Measurements from ENCODE around the gene KAZN. TPM values are rescaled to one million over a fixed set of nuclear protein-coding genes. Genes with fewer than 3 reads are reported as not detected.

KAZN gene
- polyA plus RNA-seq, 1 donor from 2014 or later, result 20.6 TPM

- H3K9ac ChIP-seq (ENCODE audit: low read length), result no peak overlapping the region
- H3K27me3 ChIP-seq (ENCODE audit: insufficient read depth, low read depth, low read length), result no peaks in the 10 kb centered on the region
- H3K4me2 ChIP-seq (ENCODE audit: low read length), result no peak overlapping the region
- H4K20me1 ChIP-seq (ENCODE audit: insufficient read depth), result no peaks in the 10 kb centered on the region
- H3K9me3 ChIP-seq (ENCODE audit: low read length), result no peaks in the 10 kb centered on the region
- peaks cover 6% of the 10 kb centered on the region for H3K36me3 ChIP-seq (ENCODE audit: insufficient read depth, low read length)
- no peaks in the 10 kb centered on the region for H3K79me2 ChIP-seq (replicated peaks; ENCODE audit: insufficient read depth, low read length)
- TF ChIP-seq TAF1 (IDR thresholded peaks at IDR 0.05; ENCODE audit: low read depth) (no peak), EP300 (conservative IDR thresholded peaks at IDR 0.05; ENCODE audit: poor library complexity, severe bottlenecking) (no peak), CTCF (IDR thresholded peaks at IDR 0.05; ENCODE audit: poor library complexity, severe bottlenecking) (no peak)
- H3K27ac ChIP-seq (ENCODE audit: low read length), result no peak overlapping the region
- no peaks in the 10 kb centered on the region for H3K9me2 ChIP-seq (ENCODE audit: insufficient read depth, low read length)
- no peaks in the 10 kb centered on the region for H3F3A ChIP-seq (ENCODE audit: insufficient read depth, low read length, poor library complexity, severe bottlenecking)
- H3K4me3 ChIP-seq (ENCODE audit: low read length), result no peak overlapping the region
- no peak overlapping the region for H2AFZ ChIP-seq (ENCODE audit: low read depth, low read length)
These were observed 465.9 kb downstream of the KAZN start for GRCh38 chr1:15064217-15064929.

- no peaks in the 10 kb centered on the region for H3K79me2 ChIP-seq (replicated peaks; ENCODE audit: insufficient read depth, low read length)
- no peak overlapping the region for H3K27ac ChIP-seq (ENCODE audit: low read length)
- no peaks in the 10 kb centered on the region for H3K9me2 ChIP-seq (ENCODE audit: insufficient read depth, low read length)
- no peaks in the 10 kb centered on the region for H3F3A ChIP-seq (ENCODE audit: insufficient read depth, low read length, poor library complexity, severe bottlenecking)
- no peaks in the 10 kb centered on the region for H3K27me3 ChIP-seq (ENCODE audit: insufficient read depth, low read depth, low read length)
- peaks cover 6% of the 10 kb centered on the region for H3K36me3 ChIP-seq (ENCODE audit: insufficient read depth, low read length)
- no peaks in the 10 kb centered on the region for H3K9me3 ChIP-seq (ENCODE audit: low read length)
- no peak overlapping the region for H3K4me2 ChIP-seq (ENCODE audit: low read length)
- H2AFZ ChIP-seq (ENCODE audit: low read depth, low read length), result no peak overlapping the region
- no peak overlapping the region for H3K9ac ChIP-seq (ENCODE audit: low read length)
- no peak for TF ChIP-seq EZH2 (IDR thresholded peaks at IDR 0.05; ENCODE audit: borderline replicate concordance, insufficient read depth, low read length, poor library complexity, severe bottlenecking)
- no peak for TF ChIP-seq TAF1 (IDR thresholded peaks at IDR 0.05; ENCODE audit: low read depth)
- no peak for TF ChIP-seq MXI1 (conservative IDR thresholded peaks at IDR 0.05; ENCODE audit: poor library complexity, severe bottlenecking)
- no peak for TF ChIP-seq POLR2AphosphoS5 (IDR thresholded peaks at IDR 0.05)
- no peak for TF ChIP-seq RAD21 (conservative IDR thresholded peaks at IDR 0.05)
- no peak for TF ChIP-seq REST (IDR thresholded peaks at IDR 0.05; ENCODE audit: borderline replicate concordance)
- TF ChIP-seq EP300 (conservative IDR thresholded peaks at IDR 0.05; ENCODE audit: poor library complexity, severe bottlenecking), result no peak
- no peak for TF ChIP-seq CTCF (IDR thresholded peaks at IDR 0.05; ENCODE audit: poor library complexity, severe bottlenecking)
- no peak for TF ChIP-seq SMC3 (conservative IDR thresholded peaks at IDR 0.05; ENCODE audit: poor library complexity)
- no peak overlapping the region for H3K4me3 ChIP-seq (ENCODE audit: low read length)
- no peaks in the 10 kb centered on the region for H4K20me1 ChIP-seq (ENCODE audit: insufficient read depth)
These were observed 466.8 kb downstream of the KAZN start for GRCh38 chr1:15065291-15065690.
